Lower leg skin (tissue), 3 donors: Measurements from ENCODE around the gene PMEL.

Source experiments
- POLR2A ChIP-seq, 2 donors: fragments of 450-650 bp; IDR thresholded peaks; one replicate each; pipeline ENCODE4 v1.6.1; 2016 to 2017; ENCODE audit warnings: antibody characterized with exemption in 2 of 2, mild to moderate bottlenecking in 1 of 2, moderate library complexity in 1 of 2
- TF ChIP-seq, protein P1 (sequence below), 3 donors: fragments of 450-650 bp; IDR thresholded peaks; one replicate each; pipeline ENCODE4 v1.5.1; 2016; ENCODE audit warnings: antibody characterized with exemption in 3 of 3, mild to moderate bottlenecking in 3 of 3, moderate library complexity in 2 of 3

DNA sequence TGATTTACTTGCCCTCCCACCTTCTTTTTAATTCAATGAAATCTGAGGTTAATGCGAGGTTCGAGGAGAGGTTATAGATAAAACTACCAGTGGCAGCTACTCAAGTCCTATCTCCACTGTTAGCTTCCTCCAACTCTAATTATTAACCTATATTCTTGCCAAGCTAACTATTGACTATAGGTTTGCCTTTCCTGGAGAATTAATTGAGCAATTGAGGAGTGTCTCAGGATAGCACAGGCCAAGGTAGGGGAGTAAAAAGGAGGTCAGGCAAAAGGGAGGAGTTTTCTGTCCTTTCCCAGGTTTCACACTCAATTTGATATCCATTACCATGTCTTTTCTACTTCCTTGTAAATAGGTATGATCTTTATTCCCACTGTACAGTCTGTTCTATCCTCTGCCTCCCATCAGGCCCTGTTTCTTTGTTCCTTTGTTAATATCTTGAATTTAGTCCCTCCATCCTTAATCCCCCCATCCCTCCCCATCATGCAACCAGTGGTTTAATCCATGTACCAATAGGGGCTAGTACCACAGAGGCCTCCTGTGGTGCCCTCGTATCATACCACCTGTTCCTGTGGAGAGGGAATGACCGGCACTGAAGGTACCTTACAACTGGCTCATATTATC is 27.5 kb upstream of the PMEL start:
- TF ChIP-seq, protein P1, sequence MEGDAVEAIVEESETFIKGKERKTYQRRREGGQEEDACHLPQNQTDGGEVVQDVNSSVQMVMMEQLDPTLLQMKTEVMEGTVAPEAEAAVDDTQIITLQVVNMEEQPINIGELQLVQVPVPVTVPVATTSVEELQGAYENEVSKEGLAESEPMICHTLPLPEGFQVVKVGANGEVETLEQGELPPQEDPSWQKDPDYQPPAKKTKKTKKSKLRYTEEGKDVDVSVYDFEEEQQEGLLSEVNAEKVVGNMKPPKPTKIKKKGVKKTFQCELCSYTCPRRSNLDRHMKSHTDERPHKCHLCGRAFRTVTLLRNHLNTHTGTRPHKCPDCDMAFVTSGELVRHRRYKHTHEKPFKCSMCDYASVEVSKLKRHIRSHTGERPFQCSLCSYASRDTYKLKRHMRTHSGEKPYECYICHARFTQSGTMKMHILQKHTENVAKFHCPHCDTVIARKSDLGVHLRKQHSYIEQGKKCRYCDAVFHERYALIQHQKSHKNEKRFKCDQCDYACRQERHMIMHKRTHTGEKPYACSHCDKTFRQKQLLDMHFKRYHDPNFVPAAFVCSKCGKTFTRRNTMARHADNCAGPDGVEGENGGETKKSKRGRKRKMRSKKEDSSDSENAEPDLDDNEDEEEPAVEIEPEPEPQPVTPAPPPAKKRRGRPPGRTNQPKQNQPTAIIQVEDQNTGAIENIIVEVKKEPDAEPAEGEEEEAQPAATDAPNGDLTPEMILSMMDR (IDR thresholded peaks at IDR 0.05) = no peak
- TF ChIP-seq POLR2A (IDR thresholded peaks at IDR 0.05) = no peak
